ENCODE data around the gene SASS6.
"Not testable (repeated sequence)": the region's sequence is repeated elsewhere in the genome, so short reads cannot be mapped to it uniquely, and the experiment has no call there.

The SASS6 gene

DNA sequence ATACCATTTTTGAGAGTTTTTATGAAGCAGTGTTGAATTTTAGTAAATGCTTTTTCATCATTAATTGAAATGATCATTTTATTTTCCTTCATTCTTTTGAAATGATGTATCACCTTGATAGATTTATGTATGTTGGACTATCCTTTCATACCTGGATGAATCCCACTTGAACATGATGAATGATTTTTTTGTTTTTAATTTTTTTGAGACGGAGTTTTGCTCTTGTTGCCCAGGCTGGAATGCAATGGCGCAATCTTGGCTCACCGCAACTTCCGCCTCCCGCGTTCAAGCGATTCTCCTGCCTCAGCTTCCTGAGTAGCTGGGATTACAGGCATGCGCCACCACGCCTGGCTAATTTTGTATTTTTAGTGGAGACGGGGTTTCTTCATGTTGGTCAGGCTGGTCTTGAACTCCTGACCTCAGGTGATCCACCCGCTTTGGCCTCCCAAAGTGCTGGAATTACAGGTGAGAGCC is 85.5 kb downstream of the SASS6 start:
- not testable (repeated sequence) for DNase-seq (ENCODE audit: low spot score)

DNA sequence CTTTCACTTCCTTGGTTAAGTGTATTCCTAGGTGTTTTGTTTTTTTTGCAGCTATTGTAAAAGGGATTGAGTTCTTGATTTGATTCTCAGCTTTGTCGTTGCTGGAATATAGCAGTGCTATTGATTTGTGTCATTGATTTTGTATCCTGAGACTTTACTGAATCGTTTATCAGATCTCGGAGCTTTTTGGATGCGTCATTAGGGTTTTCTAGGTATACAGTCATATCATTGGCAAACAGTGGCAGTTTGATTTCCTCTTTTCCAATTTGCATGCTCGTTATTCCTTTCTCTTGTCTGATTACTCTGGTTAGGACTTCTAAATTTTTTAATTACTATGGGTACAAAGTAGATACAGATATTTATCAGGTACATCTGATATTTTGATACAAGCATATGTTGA is 87.5 kb downstream of the SASS6 start:
- no peak for DNase-seq (ENCODE audit: low spot score)

DNA sequence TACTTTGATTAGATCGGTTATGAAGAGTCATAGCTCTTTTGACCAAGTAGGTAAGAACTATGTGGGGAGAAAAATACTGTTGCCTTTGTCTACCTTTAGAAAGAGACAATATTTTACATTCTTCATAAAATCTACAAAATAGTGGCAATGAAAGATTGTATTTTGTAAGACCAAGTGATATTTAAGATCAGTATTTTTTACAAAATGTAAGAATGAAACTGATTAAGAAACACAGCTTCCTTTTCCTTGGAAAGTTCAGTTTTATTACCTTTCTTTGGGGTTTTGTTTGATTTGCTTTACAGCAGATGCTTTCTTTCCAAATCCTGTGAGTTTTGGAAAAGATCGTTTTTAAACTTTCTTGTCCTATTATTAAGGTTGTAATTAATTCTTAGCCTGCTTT is 93.1 kb downstream of the SASS6 start:
- DNase-seq (ENCODE audit: low spot score), result no peak

GRCh38 chr1:100038660-100039287 is 94.0 kb downstream of the SASS6 start:
- DNase-seq (ENCODE audit: low spot score), result peak; percentile 86

DNA sequence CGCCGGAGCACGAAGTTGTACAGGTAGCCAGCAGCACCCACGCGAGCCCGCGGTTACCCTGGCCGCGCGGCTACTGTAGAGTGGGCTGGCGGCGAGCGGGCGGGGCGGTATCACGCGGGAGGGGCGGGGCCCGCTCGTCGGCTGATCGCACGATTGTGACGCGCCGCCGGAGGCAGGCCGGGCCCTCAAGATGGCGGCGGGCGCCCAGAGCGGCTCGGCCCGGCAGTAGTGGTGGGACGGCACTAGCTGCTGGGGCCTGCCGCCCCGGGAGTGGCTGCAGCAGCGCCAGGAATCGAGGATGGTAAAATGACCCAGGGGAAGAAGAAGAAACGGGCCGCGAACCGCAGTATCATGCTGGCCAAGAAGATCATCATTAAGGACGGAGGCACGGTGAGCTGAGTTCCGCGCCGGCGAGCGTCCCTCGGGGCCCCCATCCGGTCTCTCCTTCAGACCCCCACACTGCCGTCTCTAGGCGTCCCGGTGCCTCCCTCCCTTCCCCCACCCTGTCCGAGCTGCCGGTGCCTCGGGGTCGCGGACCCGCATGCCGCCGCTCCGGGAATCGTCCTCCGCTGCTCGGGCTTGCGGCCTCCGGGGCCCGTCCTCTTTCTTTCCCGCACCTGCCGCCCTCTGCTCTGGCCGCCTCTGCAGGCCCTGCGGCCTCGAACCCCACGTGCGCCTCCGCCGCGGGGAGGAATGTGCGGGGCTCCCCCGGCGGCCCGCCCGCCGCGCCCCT is 94.6 kb downstream of the SASS6 start:
- DNase-seq (ENCODE audit: low spot score), result peak; percentile 84

DNA sequence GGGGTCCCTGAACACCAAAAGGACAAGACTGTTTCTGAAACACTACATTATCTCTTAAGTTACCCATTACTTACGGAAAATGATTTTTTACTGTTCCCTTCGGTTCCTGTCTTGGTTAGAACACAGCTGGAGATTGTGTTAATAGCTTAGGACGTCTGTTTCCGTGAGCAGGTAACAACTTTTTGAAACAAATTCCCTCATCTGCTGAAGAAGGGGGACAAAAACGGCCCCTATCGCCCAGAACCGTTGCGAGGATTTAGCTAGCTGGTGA is 95.1 kb downstream of the SASS6 start:
- no peak for DNase-seq (ENCODE audit: low spot score)

DNA sequence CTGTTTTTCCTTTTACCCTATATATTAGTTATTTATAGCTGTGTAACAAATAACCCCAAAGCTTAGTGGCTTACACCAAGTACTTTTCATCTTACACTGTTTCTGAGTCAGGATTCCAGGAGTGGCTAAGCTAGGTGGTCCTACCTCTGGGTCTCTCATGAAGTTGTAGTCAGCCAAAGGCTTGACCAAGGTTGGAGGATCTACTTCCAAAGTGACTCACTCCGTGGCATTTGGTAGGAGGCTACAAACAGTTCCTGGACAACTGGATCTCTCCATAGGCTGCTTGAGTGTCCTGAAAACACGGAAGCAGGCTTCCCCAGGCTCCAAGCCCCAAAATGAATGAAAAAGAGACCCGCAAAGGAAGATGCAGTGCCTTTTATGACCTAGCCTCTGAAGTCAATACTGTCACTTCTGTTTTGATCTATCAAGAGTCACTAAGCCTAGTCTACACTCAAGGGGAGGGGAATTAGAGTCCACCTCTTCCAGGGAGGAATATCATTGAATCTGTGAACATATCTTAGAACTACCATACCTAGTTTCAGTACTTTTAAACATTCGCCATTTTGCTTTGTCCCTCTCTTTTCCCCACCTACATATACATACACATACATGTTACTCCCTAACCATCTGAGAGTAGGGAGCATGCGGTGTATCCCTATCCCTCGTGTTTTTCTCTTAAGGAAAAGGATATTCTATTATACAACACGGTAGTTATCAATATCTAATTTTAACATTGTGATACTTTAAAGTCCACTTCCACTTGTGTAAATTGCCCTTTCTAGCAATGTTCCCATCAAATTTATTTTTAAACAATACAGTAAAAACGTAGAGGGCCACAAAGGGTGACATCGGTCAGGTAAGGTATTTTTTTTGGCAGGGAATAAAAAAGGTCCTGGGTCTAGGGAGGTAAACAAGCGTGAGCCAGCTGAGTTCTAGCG is 95.7 kb downstream of the SASS6 start:
- no peak for DNase-seq (ENCODE audit: low spot score)

DNA sequence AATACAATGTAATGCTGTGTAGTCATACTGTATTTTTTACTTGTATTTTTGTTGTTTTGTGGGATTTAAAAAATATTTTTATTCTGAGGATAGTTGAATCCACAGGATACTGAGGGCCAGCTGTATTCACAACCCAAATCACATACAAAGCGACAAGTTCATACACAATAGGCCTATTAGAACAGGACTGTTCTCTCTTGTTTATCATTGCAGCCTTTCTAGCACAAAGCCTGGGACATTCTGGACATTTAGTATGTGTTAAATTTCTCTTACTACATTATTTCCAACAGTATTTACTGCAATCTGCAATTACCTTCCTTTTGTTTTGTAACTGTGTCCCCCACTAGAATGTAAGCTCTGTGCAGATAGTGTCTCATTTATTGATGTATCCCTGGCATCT is 97.5 kb downstream of the SASS6 start:
- no peak for DNase-seq (ENCODE audit: low spot score)

- peak; percentile 31 for DNase-seq (ENCODE audit: low spot score)
These were observed 98.3 kb downstream of the SASS6 start for GRCh38 chr1:100034470-100034869.
